ENCODE data around the gene FPGS.

FPGS gene

DNA sequence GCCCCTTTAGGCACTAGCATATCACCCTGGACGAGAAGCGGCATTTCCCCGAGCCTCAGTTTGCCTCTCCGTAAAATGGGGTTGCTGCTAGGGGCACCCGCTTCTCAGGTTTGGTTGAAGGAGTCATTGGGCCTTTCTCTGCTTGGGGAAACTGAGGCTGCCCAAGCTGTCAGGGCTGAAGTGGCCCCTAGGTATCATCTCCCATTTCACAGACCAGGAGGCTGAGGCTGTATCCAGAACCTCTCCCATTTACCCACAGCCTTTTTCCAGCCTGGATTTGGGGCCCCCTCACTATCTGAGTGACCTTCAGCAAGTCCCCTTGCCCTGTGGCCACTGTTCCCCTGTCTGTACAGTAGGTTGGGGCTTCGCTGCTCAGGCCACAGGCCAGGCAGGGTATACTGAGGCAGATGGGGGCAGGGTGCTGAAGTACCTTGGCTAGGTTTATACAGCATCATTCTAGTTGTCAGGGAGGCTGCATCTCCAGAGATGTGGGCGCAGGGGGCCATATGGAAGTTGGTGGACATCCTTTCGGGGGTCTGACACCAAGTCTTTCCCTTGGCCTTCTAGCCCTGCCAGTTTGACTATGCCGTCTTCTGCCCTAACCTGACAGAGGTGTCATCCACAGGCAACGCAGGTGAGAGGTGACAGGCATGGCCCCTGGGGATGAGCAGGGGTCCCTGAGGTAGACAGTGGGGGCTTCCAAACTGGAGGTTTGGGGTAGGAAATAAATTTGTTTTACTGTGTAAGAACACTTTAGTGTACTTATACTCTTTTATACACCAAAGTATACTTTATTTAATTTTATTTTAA lies 7.9 kb downstream of the FPGS start:
- Histone ChIP-seq H4K20me1 (peaks cover 97% of the 10 kb centered on the region), H3K27me3 (no peaks in the 10 kb centered on the region), H3K4me2 (peak overlapping the region; percentile 71), H3K27ac (peak overlapping the region; percentile 49; the same call in 1 of the 2 replicates), H3K4me3 (no peak overlapping the region), H3K4me1 (peaks cover 64% of the 10 kb centered on the region), H3K9me3 (no peaks in the 10 kb centered on the region), H3K9ac (peak overlapping the region; percentile 24; the same call in 1 of the 2 replicates), H3K36me3 (peaks cover 98% of the 10 kb centered on the region)
- no peak for TF ChIP-seq Cebpa-rat (IDR thresholded peaks at IDR 0.05)

DNA sequence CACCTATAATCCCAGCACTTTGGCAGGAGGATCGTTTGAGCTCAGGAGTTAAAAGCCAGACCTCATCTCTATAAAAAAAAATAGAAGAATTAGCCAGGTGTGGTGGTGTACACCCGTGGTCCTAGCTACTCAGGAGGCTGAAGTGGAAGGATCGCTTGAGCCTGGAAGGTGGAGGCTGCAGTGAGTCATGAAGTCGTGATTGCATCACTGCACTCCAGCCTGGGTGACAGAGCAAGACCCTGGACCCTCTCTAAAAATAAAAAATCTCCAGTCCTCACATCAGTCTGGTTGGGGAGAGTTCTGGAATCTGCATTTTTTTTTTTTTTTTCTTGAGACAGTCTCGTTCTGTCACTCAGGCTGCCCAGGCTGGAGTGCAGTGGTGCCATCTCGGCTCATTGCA lies 9.3 kb downstream of the FPGS start:
- H3K4me1 ChIP-seq = peaks cover 59% of the 10 kb centered on the region
- H3K4me2 ChIP-seq = 0 out of 2 replicates have a peak overlapping the region, but pooled peaks have one; percentile 71
- H3K9me3 ChIP-seq = no peaks in the 10 kb centered on the region
- H3K27ac ChIP-seq = 0 out of 2 replicates have a peak overlapping the region, but pooled peaks have one; percentile 49
- no peak overlapping the region for H3K9ac ChIP-seq
- no peak overlapping the region for H3K4me3 ChIP-seq
- no peaks in the 10 kb centered on the region for H3K27me3 ChIP-seq
- 0 out of 2 replicates have a peak, but pooled peaks have one; percentile 34 for TF ChIP-seq Cebpa-rat (IDR thresholded peaks at IDR 0.05)
- H3K36me3 ChIP-seq = peaks cover 98% of the 10 kb centered on the region
- H4K20me1 ChIP-seq = peaks cover 98% of the 10 kb centered on the region

GRCh38 chr9:127812936-127813675 lies 10.4 kb downstream of the FPGS start:
- H3K9ac ChIP-seq = no peak overlapping the region
- no peak for TF ChIP-seq Cebpa-rat (IDR thresholded peaks at IDR 0.05)
- H3K36me3 ChIP-seq = peaks cover 98% of the 10 kb centered on the region
- H3K27me3 ChIP-seq = no peaks in the 10 kb centered on the region
- H3K4me3 ChIP-seq = no peak overlapping the region
- peaks cover 59% of the 10 kb centered on the region for H3K4me1 ChIP-seq
- peaks cover 98% of the 10 kb centered on the region for H4K20me1 ChIP-seq
- H3K4me2 ChIP-seq = no peak overlapping the region
- peak overlapping the region; percentile 51 for H3K27ac ChIP-seq
- H3K9me3 ChIP-seq = no peaks in the 10 kb centered on the region

DNA sequence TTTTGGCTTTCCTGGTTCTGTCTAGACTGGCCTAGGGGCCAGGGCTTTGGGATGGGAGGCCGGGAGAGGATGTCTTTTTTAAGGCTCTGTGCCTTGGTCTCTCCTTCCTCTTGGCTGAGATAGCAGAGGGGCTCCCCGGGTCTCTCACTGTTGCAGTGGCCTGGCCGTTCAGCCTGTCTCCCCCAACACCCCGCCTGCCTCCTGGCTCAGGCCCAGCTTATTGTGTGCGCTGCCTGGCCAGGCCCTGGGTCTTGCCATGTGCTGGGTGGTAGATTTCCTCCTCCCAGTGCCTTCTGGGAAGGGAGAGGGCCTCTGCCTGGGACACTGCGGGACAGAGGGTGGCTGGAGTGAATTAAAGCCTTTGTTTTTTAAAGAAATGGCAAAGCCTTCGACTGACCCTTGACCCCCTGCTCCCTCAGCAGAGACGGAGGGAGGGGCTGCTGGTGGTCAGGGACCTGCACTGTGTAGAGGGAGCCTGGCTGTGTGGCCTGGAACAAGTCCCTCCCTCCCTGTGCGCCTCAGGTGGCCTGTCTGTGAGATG lies 11.1 kb downstream of the FPGS start:
- H4K20me1 ChIP-seq = peaks cover 98% of the 10 kb centered on the region
- peaks cover 98% of the 10 kb centered on the region for H3K36me3 ChIP-seq
- TF ChIP-seq Cebpa-rat (IDR thresholded peaks at IDR 0.05) = no peak
- no peaks in the 10 kb centered on the region for H3K9me3 ChIP-seq
- peaks cover 59% of the 10 kb centered on the region for H3K4me1 ChIP-seq
- H3K27ac ChIP-seq = peak overlapping the region; percentile 51
- H3K9ac ChIP-seq = no peak overlapping the region
- H3K4me3 ChIP-seq = no peak overlapping the region
- no peak overlapping the region for H3K4me2 ChIP-seq
- H3K27me3 ChIP-seq = no peaks in the 10 kb centered on the region

GRCh38 chr9:127814619-127815511 lies 12.2 kb downstream of the FPGS start:
- peak overlapping the region; percentile 62 for H3K27ac ChIP-seq
- H3K9me3 ChIP-seq = no peaks in the 10 kb centered on the region
- H3K4me1 ChIP-seq = peaks cover 49% of the 10 kb centered on the region
- TF ChIP-seq Cebpa-rat (IDR thresholded peaks at IDR 0.05) = no peak
- H3K4me3 ChIP-seq = no peak overlapping the region
- no peak overlapping the region for H3K9ac ChIP-seq
- no peaks in the 10 kb centered on the region for H3K27me3 ChIP-seq
- peaks cover 100% of the 10 kb centered on the region for H3K36me3 ChIP-seq
- peaks cover 96% of the 10 kb centered on the region for H4K20me1 ChIP-seq
- H3K4me2 ChIP-seq = no peak overlapping the region

DNA sequence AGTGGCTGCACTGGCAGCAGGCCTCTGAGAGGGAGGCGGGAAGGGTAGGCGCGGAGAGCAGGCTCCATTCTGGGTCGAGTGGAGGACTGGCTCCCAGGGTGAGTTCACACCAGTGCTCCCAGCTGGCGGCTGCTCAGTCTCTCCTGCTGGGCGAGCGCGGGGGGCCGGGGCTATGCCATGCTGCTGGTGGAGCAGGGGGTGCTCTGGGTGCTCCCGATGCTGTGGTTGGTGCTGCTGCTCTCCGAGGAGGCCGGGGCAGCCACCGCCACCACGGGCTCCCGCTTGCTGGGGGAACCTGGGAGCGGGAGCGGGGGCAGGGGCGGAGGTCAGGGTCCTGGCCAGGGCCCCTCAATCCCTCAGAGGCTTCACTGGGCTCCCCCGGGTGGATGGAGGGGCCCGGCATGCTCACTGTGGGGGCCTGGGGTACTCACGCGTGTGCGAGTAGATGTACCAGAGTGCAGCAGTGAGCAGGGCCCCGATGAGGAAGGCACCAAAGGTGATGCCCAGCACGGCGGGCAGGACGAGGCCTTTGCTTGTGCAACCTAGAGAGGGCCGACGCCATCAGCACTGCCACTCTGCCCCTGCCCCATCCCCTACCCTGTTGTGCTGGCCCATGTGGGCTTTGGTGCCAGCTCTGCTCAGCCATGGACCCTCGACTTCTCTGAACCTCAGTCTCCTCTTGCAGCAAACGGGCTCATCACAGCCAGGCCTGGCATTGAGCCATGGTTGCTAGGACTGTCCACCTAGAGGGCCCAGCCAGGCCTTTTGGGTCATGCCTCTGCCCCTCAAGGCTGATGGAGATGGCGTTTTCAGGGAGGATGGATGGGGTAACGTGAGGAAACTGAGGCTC lies 13.1 kb downstream of the FPGS start:
- H3K4me2 ChIP-seq = no peak overlapping the region
- H3K4me1 ChIP-seq = peaks cover 41% of the 10 kb centered on the region
- H4K20me1 ChIP-seq = peaks cover 88% of the 10 kb centered on the region
- no peak for TF ChIP-seq Cebpa-rat (IDR thresholded peaks at IDR 0.05)
- no peak overlapping the region for H3K9ac ChIP-seq
- H3K4me3 ChIP-seq = no peak overlapping the region
- no peaks in the 10 kb centered on the region for H3K9me3 ChIP-seq
- H3K27ac ChIP-seq = peak overlapping the region; percentile 62
- H3K36me3 ChIP-seq = peaks cover 97% of the 10 kb centered on the region
- H3K27me3 ChIP-seq = no peaks in the 10 kb centered on the region

- Histone ChIP-seq H3K27ac (peak overlapping the region; percentile 62), H3K9me3 (no peaks in the 10 kb centered on the region), H3K36me3 (peaks cover 97% of the 10 kb centered on the region), H3K27me3 (no peaks in the 10 kb centered on the region), H3K9ac (no peak overlapping the region), H3K4me3 (no peak overlapping the region), H4K20me1 (peaks cover 81% of the 10 kb centered on the region), H3K4me2 (no peak overlapping the region), H3K4me1 (peaks cover 35% of the 10 kb centered on the region)
- TF ChIP-seq Cebpa-rat (IDR thresholded peaks at IDR 0.05) = no peak
Observed at GRCh38 chr9:127816362-127816725, 13.7 kb downstream of the FPGS start.

- no peaks in the 10 kb centered on the region for H3K9me3 ChIP-seq
- TF ChIP-seq Cebpa-rat (IDR thresholded peaks at IDR 0.05) = no peak
- no peak overlapping the region for H3K4me3 ChIP-seq
- no peak overlapping the region for H3K4me2 ChIP-seq
- H3K9ac ChIP-seq = 0 out of 2 replicates have a peak overlapping the region, but pooled peaks have one; percentile 48
- H3K27me3 ChIP-seq = no peaks in the 10 kb centered on the region
- H3K36me3 ChIP-seq = peaks cover 97% of the 10 kb centered on the region
- H4K20me1 ChIP-seq = peaks cover 78% of the 10 kb centered on the region
- H3K4me1 ChIP-seq = peaks cover 31% of the 10 kb centered on the region
- H3K27ac ChIP-seq = peak overlapping the region; percentile 62
Observed at GRCh38 chr9:127816728-127817127, 14.0 kb downstream of the FPGS start.
